ENCODE measurements around the gene PRSS53. TPM values are rescaled to one million over a fixed set of nuclear protein-coding genes. Genes with fewer than 3 reads are reported as not detected.

Gene PRSS53
- total RNA-seq, 1 experiment from 2014 or later: 7.7 TPM

DNA sequence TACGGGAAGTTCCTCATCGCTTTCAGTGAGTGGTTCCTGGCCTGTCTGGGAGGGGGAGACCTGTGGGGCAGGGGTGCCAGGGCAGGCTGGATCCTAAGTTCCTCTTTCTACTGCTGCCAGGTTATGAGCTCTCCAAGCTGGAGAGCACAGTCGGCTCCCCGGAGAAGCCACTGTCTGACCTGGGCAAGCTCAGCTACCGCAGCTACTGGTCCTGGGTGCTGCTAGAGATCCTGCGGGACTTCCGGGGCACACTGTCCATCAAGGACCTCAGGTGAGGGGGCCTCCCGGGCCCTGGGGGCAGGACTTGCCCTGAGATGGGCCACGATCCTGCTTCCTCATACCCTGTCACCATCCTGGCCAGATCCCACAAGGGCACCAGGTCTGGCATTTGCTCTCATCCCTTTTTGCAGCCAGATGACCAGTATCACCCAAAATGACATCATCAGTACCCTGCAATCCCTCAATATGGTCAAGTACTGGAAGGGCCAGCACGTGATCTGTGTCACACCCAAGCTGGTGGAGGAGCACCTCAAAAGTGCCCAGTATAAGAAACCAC is 41.7 kb upstream of the PRSS53 start:
- DNase-seq: no peak
- peak overlapping the region; percentile 91 for H3K27ac ChIP-seq
- TF ChIP-seq EZH2 (IDR thresholded peaks at IDR 0.05; ENCODE audit: low read depth): no peak
- TF ChIP-seq, protein P1, sequence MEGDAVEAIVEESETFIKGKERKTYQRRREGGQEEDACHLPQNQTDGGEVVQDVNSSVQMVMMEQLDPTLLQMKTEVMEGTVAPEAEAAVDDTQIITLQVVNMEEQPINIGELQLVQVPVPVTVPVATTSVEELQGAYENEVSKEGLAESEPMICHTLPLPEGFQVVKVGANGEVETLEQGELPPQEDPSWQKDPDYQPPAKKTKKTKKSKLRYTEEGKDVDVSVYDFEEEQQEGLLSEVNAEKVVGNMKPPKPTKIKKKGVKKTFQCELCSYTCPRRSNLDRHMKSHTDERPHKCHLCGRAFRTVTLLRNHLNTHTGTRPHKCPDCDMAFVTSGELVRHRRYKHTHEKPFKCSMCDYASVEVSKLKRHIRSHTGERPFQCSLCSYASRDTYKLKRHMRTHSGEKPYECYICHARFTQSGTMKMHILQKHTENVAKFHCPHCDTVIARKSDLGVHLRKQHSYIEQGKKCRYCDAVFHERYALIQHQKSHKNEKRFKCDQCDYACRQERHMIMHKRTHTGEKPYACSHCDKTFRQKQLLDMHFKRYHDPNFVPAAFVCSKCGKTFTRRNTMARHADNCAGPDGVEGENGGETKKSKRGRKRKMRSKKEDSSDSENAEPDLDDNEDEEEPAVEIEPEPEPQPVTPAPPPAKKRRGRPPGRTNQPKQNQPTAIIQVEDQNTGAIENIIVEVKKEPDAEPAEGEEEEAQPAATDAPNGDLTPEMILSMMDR (conservative IDR thresholded peaks at IDR 0.05): no peak
- no peaks in the 10 kb centered on the region for H3K27me3 ChIP-seq (ENCODE audit: insufficient read depth, low read depth)
- H3K4me3 ChIP-seq: no peak overlapping the region
- H3F3A ChIP-seq (ENCODE audit: insufficient read depth, low read depth): peaks cover 61% of the 10 kb centered on the region
- H2AFZ ChIP-seq: no peak overlapping the region
- H3K36me3 ChIP-seq (ENCODE audit: low read depth): no peaks in the 10 kb centered on the region; the same call in 1 of the 2 replicates
- H3K9me2 ChIP-seq (ENCODE audit: insufficient read depth): no peaks in the 10 kb centered on the region
- ChIA-PET POLR2A (ENCODE audit: unreplicated experiment) (interaction anchor here (0.6 to 1.8 kb wide), 5 partner anchors 13 to 330 kb away, joined by 3 to 10 read pairs (median 7); partner anchors contain the start of genes FUS and KAT8), CTCF (interaction anchor here (0.8 to 2.0 kb wide), 2 partner anchors 12 to 314 kb away, joined by 3 to 32 read pairs; no protein-coding TSS in a partner anchor)
- H3K9me3 ChIP-seq (ENCODE audit: insufficient read depth, low read depth): no peaks in the 10 kb centered on the region
- intact Hi-C loops (cut with micrococcal nuclease; ENCODE audit: unreplicated experiment): loop anchor here (2.0 kb wide), 1 partner anchor 14 kb away; the partner anchor contains the start of gene KAT8
- no TSS peak for BruUV-seq (replicated peaks)
- H3K79me2 ChIP-seq (ENCODE audit: low read depth): peaks cover 12% of the 10 kb centered on the region
- peaks cover 66% of the 10 kb centered on the region for H3K4me1 ChIP-seq (replicated peaks; ENCODE audit: insufficient read depth)
- H4K20me1 ChIP-seq (ENCODE audit: insufficient read depth): no peaks in the 10 kb centered on the region
- peak overlapping the region; percentile 61 for H3K4me2 ChIP-seq

DNA sequence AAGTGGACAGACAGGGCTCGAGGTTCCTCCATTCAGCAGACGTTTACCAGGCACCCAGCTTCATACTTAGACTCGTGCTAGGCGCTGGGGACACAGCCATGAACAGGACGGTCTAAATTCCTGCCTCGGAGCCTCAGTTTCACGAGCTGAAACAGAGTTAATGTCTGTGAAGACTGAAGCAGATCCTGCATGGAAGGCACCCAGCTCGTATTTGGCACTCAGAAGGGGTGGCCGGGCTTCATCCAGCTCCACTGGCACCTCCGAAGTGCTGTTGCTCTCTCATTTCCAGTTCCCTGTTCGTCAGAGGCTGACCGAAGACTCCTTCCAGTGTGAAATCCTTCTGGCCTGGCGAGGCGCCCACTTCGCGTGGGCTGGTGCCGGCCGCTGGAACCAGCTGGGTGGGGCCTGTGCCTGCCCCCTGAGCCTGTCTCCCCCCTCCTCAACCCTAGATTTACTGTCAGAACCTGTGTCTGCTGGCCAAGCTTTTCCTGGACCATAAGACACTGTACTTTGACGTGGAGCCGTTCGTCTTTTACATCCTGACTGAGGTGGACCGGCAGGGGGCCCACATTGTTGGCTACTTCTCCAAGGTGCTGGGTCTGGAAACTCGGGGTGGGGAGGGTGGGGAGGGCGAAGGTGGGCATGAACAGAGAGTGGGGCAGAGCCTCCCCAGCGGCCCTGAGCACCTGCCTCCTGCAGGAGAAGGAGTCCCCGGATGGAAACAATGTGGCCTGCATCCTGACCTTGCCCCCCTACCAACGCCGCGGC is 41.0 kb upstream of the PRSS53 start:
- Histone ChIP-seq H3K9me3 (ENCODE audit: insufficient read depth, low read depth) (no peaks in the 10 kb centered on the region), H3K79me2 (ENCODE audit: low read depth) (peaks cover 12% of the 10 kb centered on the region; the same call in 1 of the 2 replicates), H3K9me2 (ENCODE audit: insufficient read depth) (no peaks in the 10 kb centered on the region), H3K4me3 (no peak overlapping the region), H3K4me1 (replicated peaks; ENCODE audit: insufficient read depth) (peaks cover 64% of the 10 kb centered on the region), H2AFZ (no peak overlapping the region), H3F3A (ENCODE audit: insufficient read depth, low read depth) (peaks cover 63% of the 10 kb centered on the region), H4K20me1 (ENCODE audit: insufficient read depth) (no peaks in the 10 kb centered on the region), H3K36me3 (ENCODE audit: low read depth) (no peaks in the 10 kb centered on the region; the same call in 1 of the 2 replicates), H3K4me2 (peak overlapping the region; percentile 61), H3K27me3 (ENCODE audit: insufficient read depth, low read depth) (no peaks in the 10 kb centered on the region), H3K27ac (peak overlapping the region; percentile 91)
- ChIA-PET POLR2A (ENCODE audit: unreplicated experiment) (interaction anchor here (0.6 to 1.4 kb wide), 2 partner anchors 12 to 51 kb away, joined by 10 to 15 read pairs; partner anchors contain the start of gene KAT8), CTCF (interaction anchor here (2.0 kb wide), 1 partner anchor 13 kb away, joined by 32 read pairs; no protein-coding TSS in a partner anchor)
- no TSS peak for BruUV-seq (replicated peaks)
- DNase-seq: no peak
- intact Hi-C loops (cut with micrococcal nuclease; ENCODE audit: unreplicated experiment): loop anchor here (2.0 kb wide), 1 partner anchor 13 kb away; the partner anchor contains the start of gene KAT8
- TF ChIP-seq, protein P1 (conservative IDR thresholded peaks at IDR 0.05): no peak
- TF ChIP-seq EZH2 (IDR thresholded peaks at IDR 0.05; ENCODE audit: low read depth): no peak

DNA sequence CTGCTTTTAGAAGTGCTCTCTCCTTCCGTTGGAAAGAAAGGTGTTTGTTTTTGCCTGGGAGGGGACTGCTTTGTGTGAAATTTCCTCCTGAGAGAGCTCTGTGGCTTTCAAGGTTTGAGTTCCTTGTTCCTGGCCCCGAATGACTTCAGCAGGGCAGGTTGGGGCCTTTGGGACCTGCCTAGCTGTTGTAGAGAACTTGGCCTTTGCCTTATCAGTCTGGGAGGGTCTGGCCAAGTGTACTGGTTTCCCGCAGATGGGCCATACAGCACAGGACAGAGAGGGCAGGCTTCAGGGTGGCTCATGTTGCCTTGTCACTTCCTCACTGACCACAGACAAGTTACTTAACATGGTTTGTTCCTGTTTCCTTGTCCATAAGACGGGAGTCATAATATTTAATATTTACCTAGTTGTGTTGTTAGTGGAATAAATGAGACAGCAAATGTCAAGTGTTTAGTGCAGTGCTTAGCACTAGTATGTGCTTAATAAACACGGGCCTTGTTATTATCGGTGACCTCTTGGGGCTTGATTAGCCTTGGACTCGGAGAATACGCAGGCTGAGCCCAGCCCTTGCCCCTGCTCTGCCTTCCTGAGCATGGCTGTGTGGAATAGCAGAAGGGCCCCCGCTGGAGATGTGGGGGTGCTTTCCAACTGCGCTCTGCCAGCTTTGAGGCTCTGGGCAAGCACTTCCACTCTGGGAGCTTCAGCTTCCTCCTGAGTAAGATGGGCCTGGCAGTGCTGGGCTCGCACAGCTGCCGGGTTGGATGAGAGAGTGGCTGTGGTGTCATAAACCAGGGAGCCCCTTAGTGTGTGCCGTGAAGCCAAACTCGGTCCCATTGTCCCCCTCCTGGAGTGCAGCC is 40.2 kb upstream of the PRSS53 start:
- Histone ChIP-seq H3K27ac (peak overlapping the region; percentile 91), H3K4me2 (peak overlapping the region; percentile 61), H3K9me2 (ENCODE audit: insufficient read depth) (no peaks in the 10 kb centered on the region), H4K20me1 (ENCODE audit: insufficient read depth) (no peaks in the 10 kb centered on the region), H2AFZ (no peak overlapping the region), H3K79me2 (ENCODE audit: low read depth) (peaks cover 7% of the 10 kb centered on the region; the same call in 1 of the 2 replicates), H3K9me3 (ENCODE audit: insufficient read depth, low read depth) (no peaks in the 10 kb centered on the region), H3K36me3 (ENCODE audit: low read depth) (no peaks in the 10 kb centered on the region; the same call in 1 of the 2 replicates), H3F3A (ENCODE audit: insufficient read depth, low read depth) (peaks cover 57% of the 10 kb centered on the region), H3K4me3 (no peak overlapping the region), H3K27me3 (ENCODE audit: insufficient read depth, low read depth) (no peaks in the 10 kb centered on the region), H3K4me1 (replicated peaks; ENCODE audit: insufficient read depth) (peaks cover 56% of the 10 kb centered on the region)
- no peak for TF ChIP-seq EZH2 (IDR thresholded peaks at IDR 0.05; ENCODE audit: low read depth)
- TF ChIP-seq, protein P1 (conservative IDR thresholded peaks at IDR 0.05): no peak
- BruUV-seq (replicated peaks): no TSS peak
- intact Hi-C loops (cut with micrococcal nuclease; ENCODE audit: unreplicated experiment): no loop called here
- CTCF ChIA-PET: no interaction called here
- POLR2A ChIA-PET (ENCODE audit: unreplicated experiment): interaction anchor here (0.6 to 1.4 kb wide), 3 partner anchors 11 to 143 kb away, joined by 6 to 15 read pairs (median 11); partner anchors contain the start of gene KAT8
- DNase-seq: peak; percentile 69 to 94
